ENCODE data around the gene GPR25.

The GPR25 gene

GRCh38 chr1:200907611-200908097 is 34.9 kb downstream of the GPR25 start:
- H3K9ac ChIP-seq (ENCODE audit: low read depth, low read length, poor library complexity, severe bottlenecking) = peak overlapping the region; percentile 40
- peaks cover 55% of the 10 kb centered on the region for H3K4me1 ChIP-seq (ENCODE audit: insufficient read depth, low read length, poor library complexity, severe bottlenecking)
- no peak for TF ChIP-seq CTCF (conservative IDR thresholded peaks at IDR 0.05; ENCODE audit: low read length)
- no peak for TF ChIP-seq EZH2phosphoT487 (IDR thresholded peaks at IDR 0.05; ENCODE audit: borderline replicate concordance)
- H3K36me3 ChIP-seq (ENCODE audit: insufficient read depth, low read length) = no peaks in the 10 kb centered on the region
- no peaks in the 10 kb centered on the region for H3K27me3 ChIP-seq (ENCODE audit: insufficient read depth, low read length, poor library complexity, severe bottlenecking)
- no peaks in the 10 kb centered on the region for H3K79me2 ChIP-seq (ENCODE audit: insufficient read depth, low read length)
- H2AFZ ChIP-seq (ENCODE audit: low read length) = 0 out of 2 replicates have a peak overlapping the region, but pooled peaks have one; percentile 3
- H3K9me2 ChIP-seq (replicated peaks; ENCODE audit: low read depth, low read length) = no peaks in the 10 kb centered on the region
- no peak overlapping the region for H3K4me3 ChIP-seq (ENCODE audit: low read length, poor library complexity, severe bottlenecking)
- H3K9me3 ChIP-seq (ENCODE audit: insufficient read depth, low read depth, low read length) = no peaks in the 10 kb centered on the region
- H4K20me1 ChIP-seq (ENCODE audit: insufficient read depth, low read length, poor library complexity, severe bottlenecking) = no peaks in the 10 kb centered on the region
- peaks cover 2% of the 10 kb centered on the region; the same call in 1 of the 2 replicates for H3F3A ChIP-seq (ENCODE audit: low read depth)
- H3K4me2 ChIP-seq (ENCODE audit: low read depth, low read length, poor library complexity, severe bottlenecking) = peak overlapping the region; percentile 27

- Histone ChIP-seq H3F3A (ENCODE audit: low read depth) (peaks cover 2% of the 10 kb centered on the region; the same call in 1 of the 2 replicates), H3K9me2 (replicated peaks; ENCODE audit: low read depth, low read length) (no peaks in the 10 kb centered on the region), H2AFZ (ENCODE audit: low read length) (peak overlapping the region; percentile 14; the same call in 1 of the 2 replicates), H3K4me3 (ENCODE audit: low read length, poor library complexity, severe bottlenecking) (no peak overlapping the region), H3K79me2 (ENCODE audit: insufficient read depth, low read length) (no peaks in the 10 kb centered on the region), H3K9me3 (ENCODE audit: insufficient read depth, low read depth, low read length) (no peaks in the 10 kb centered on the region), H3K36me3 (ENCODE audit: insufficient read depth, low read length) (no peaks in the 10 kb centered on the region), H3K9ac (ENCODE audit: low read depth, low read length, poor library complexity, severe bottlenecking) (peak overlapping the region; percentile 40), H4K20me1 (ENCODE audit: insufficient read depth, low read length, poor library complexity, severe bottlenecking) (no peaks in the 10 kb centered on the region), H3K4me2 (ENCODE audit: low read depth, low read length, poor library complexity, severe bottlenecking) (peak overlapping the region; percentile 27), H3K4me1 (ENCODE audit: insufficient read depth, low read length, poor library complexity, severe bottlenecking) (peaks cover 55% of the 10 kb centered on the region), H3K27me3 (ENCODE audit: insufficient read depth, low read length, poor library complexity, severe bottlenecking) (no peaks in the 10 kb centered on the region)
- TF ChIP-seq CTCF (conservative IDR thresholded peaks at IDR 0.05; ENCODE audit: low read length) = no peak
- TF ChIP-seq EZH2phosphoT487 (IDR thresholded peaks at IDR 0.05; ENCODE audit: borderline replicate concordance) = no peak
Observed at GRCh38 chr1:200908191-200908868, 35.5 kb downstream of the GPR25 start.

- Histone ChIP-seq H3K4me2 (ENCODE audit: low read depth, low read length, poor library complexity, severe bottlenecking) (no peak overlapping the region), H3K9me2 (replicated peaks; ENCODE audit: low read depth, low read length) (no peaks in the 10 kb centered on the region), H3K4me3 (ENCODE audit: low read length, poor library complexity, severe bottlenecking) (no peak overlapping the region), H3K36me3 (ENCODE audit: insufficient read depth, low read length) (no peaks in the 10 kb centered on the region), H3K9me3 (ENCODE audit: insufficient read depth, low read depth, low read length) (no peaks in the 10 kb centered on the region), H3K27me3 (ENCODE audit: insufficient read depth, low read length, poor library complexity, severe bottlenecking) (no peaks in the 10 kb centered on the region), H3K9ac (ENCODE audit: low read depth, low read length, poor library complexity, severe bottlenecking) (no peak overlapping the region), H3K4me1 (ENCODE audit: insufficient read depth, low read length, poor library complexity, severe bottlenecking) (peaks cover 51% of the 10 kb centered on the region), H3K79me2 (ENCODE audit: insufficient read depth, low read length) (no peaks in the 10 kb centered on the region), H4K20me1 (ENCODE audit: insufficient read depth, low read length, poor library complexity, severe bottlenecking) (no peaks in the 10 kb centered on the region), H3F3A (ENCODE audit: low read depth) (peaks cover 2% of the 10 kb centered on the region; the same call in 1 of the 2 replicates), H2AFZ (ENCODE audit: low read length) (no peak overlapping the region)
- TF ChIP-seq EZH2phosphoT487 (IDR thresholded peaks at IDR 0.05; ENCODE audit: borderline replicate concordance) (no peak), CTCF (conservative IDR thresholded peaks at IDR 0.05; ENCODE audit: low read length) (no peak)
Observed at GRCh38 chr1:200909071-200909470, 36.3 kb downstream of the GPR25 start.
